Stimulated activated CD4-positive, alpha-beta T cell treated with anti-CD3 and anti-CD28 coated beads, Interleukin-12 subunit alpha, Interleukin-12 subunit beta, amount 100 ng/mL, for 24 hours (primary cell): ENCODE results near the gene RELB.

Experiments
- DNase-seq, 2 experiments: peaks; one replicate each; pipeline ENCODE4 v3.0.0-alpha.2; 2020; ENCODE audit warnings: low read depth in 2 of 2

The RELB gene

DNA sequence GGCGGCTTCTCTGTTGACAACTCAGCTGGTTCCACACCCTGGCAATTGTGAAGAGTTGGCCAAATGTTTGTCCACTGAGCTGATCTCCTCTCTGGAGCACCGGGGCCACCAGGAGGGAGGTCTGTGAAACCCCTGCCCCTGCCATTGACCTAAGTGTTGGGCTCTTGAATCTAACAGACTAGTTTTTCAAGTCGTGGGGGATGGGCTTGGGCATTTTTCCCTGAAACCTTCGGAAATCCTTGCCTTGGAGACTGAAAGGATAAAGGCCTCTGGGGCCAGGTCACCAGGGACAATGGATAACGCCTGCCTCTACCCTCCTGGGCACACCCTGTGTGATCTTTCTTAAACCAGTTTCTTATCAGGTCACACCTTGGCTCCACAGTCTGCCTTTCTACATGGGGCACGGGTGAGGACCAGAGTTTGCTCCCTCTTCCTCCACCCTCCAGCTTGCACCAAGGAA, 78.7 kb downstream of the RELB start:
- DNase-seq, result no peak

DNA sequence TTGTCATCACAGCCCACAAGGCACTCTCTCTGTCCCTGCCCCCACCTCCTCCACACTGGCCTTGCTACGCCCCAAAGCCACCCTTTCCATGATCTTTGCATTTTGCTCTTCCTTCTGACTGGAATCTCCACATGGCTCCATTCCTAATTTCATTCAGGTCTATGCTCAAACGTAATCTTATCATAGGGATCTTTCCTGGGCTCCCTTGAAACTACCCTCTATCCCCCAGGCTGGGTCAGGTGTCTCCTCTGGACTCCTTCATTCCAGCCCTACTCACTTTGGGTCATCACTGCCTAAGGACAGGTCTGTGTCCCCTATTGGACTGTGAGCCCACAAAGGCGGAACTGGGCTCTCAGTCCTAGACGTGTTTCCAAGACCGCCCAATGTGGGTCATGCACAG, 80.9 kb downstream of the RELB start:
- DNase-seq, result no peak

DNA sequence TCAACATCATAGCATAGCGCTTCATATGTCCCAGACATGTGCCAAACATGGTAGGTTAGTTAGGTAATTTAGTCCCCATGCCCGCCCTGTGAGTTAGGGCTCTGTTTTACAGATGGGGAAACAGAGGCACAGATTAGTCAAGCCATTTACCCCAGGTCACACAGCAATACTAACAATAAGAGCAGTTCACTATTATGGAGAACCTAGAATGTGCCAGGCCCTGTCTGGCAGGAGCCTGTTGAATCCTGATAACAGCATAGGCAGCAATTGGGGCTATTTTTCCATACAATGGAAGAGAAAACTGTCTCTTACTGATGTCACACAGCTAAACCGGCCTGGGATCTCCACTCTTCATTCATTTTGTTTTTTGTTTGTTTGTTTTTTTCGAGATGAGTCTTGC, 85.2 kb downstream of the RELB start:
- no peak for DNase-seq

DNA sequence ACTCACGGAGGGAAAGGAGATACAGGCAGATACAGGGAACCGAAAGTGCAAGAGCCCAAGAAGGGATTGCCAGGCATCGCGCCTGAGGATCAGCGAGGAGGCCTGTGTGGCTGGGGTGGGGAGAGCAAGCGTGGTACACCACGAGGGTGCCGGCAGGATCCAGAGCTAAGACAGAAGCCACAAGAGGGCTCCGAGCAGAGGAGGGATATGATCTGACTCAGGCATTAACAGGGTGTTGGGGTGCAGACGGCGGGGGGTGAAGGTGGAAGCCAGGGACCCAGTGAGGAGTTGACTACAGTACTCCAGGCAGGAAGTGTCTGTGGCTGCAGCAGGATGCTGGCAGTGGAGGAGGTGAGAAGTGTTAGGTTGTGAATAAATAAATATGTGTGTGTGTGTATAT, 86.3 kb downstream of the RELB start:
- peak in 1 of 2 experiments; percentile 12 for DNase-seq
